Endodermal cell (in vitro differentiated cells): ENCODE data around the gene MEGF10. TPM values are rescaled to one million over a fixed set of nuclear protein-coding genes. Genes with fewer than 3 reads are reported as not detected.

Source experiments
- DNase-seq: peaks from one replicate; pipeline ENCODE4 v3.0.0-alpha.2; 2017
- H3K27ac ChIP-seq: 2 replicates; pipeline ENCODE4 v1.5.1; 2013; ENCODE audit warnings: mild to moderate bottlenecking, low read depth, low read length, moderate library complexity
- H3K27me3 ChIP-seq: 2 replicates; pipeline ENCODE4 v1.6.1; 2013; ENCODE audit warnings: mild to moderate bottlenecking, low read length, moderate library complexity; ENCODE audit not compliant: insufficient read depth, control insufficient read depth, poor library complexity, severe bottlenecking
- H3K36me3 ChIP-seq: 2 replicates; pipeline ENCODE4 v1.7.0; 2013; ENCODE audit warnings: mild to moderate bottlenecking, low read length, moderate library complexity; ENCODE audit not compliant: control insufficient read depth, insufficient read depth
- H3K4me1 ChIP-seq: one replicate; pipeline ENCODE4 v1.7.0; 2013; ENCODE audit warnings: low read length; ENCODE audit not compliant: control insufficient read depth, insufficient read depth
- H3K4me3 ChIP-seq: 2 replicates; pipeline ENCODE4 v1.5.1; 2013; ENCODE audit warnings: mild to moderate bottlenecking, low read length, moderate library complexity
- H3K9ac ChIP-seq: 2 replicates; pipeline ENCODE4 v1.6.1; 2013; ENCODE audit warnings: mild to moderate bottlenecking, low read length, moderate library complexity; ENCODE audit not compliant: poor library complexity, severe bottlenecking; ENCODE audit errors: extremely low read depth
- H3K9me3 ChIP-seq: 2 replicates; pipeline ENCODE4 v1.6.1; 2013; ENCODE audit warnings: mild to moderate bottlenecking, low read length, moderate library complexity; ENCODE audit not compliant: control insufficient read depth
- H3K27ac Mint-ChIP-seq: 2 replicates; pipeline ENCODE4 v1.8.0; 2020; ENCODE audit warnings: mixed read lengths
- H3K27me3 Mint-ChIP-seq: 2 replicates; pipeline ENCODE4 v1.8.0; 2021; ENCODE audit warnings: mild to moderate bottlenecking, mixed read lengths; ENCODE audit not compliant: insufficient read depth
- H3K36me3 Mint-ChIP-seq: 2 replicates; pipeline ENCODE4 v1.8.0; 2020; ENCODE audit warnings: low read depth, mixed read lengths
- H3K4me1 Mint-ChIP-seq: 2 replicates; pipeline ENCODE4 v1.8.0; 2020; ENCODE audit warnings: mixed read lengths
- H3K4me3 Mint-ChIP-seq: 2 replicates; pipeline ENCODE4 v1.8.0; 2020; ENCODE audit warnings: mild to moderate bottlenecking, moderate library complexity, mixed read lengths
- H3K9me3 Mint-ChIP-seq: 2 replicates; pipeline ENCODE4 v1.8.0; 2020; ENCODE audit warnings: mild to moderate bottlenecking, mixed read lengths
- WGBS, 2 experiments: methylation state at CpG; one replicate each; pipeline versions ENCODE4 v1.1.5 to v1.1.7; 2013; ENCODE audit warnings: missing lambda C conversion rate in 2 of 2, mixed read lengths in 1 of 2; ENCODE audit not compliant: insufficient coverage in 1 of 2, insufficient read length in 1 of 2; 5-methylcytosine and 5-hydroxymethylcytosine counted together
- total RNA-seq, 2 donors: library from RNA; stranded (reverse); fragmentation: NEBNext Ultra II Directional in 1 of 2; extraction: Animal tissue kit (Norgen Biotek cat#: 25700) in 1 of 2; gene quantifications; 2 replicates in 1 of 2; 3 replicates in 1 of 2; pipeline ENCODE4 v1.2.1, GENCODE V29; 2021
- TF ChIP-seq, protein P1 (sequence below): fragments of 200-600 bp; sonication (generic); conservative IDR thresholded peaks from 2 replicates; pipeline ENCODE4 v1.5.0; 2021; ENCODE audit warnings: antibody characterized with exemption, mild to moderate bottlenecking

Gene MEGF10
- total RNA-seq, 2 donors from 2014 or later, result 12.7 to 17.7 TPM

- Mint-ChIP-seq H3K4me1 (peaks cover 33% of the 10 kb centered on the region), H3K9me3 (peaks cover 10% of the 10 kb centered on the region), H3K4me3 (no peak overlapping the region), H3K27ac (no peak overlapping the region), H3K27me3 (no peaks in the 10 kb centered on the region), H3K36me3 (no peaks in the 10 kb centered on the region)
- Histone ChIP-seq H3K4me3 (peak overlapping the region; percentile 93), H3K36me3 (no peaks in the 10 kb centered on the region), H3K27me3 (no peaks in the 10 kb centered on the region), H3K4me1 (peaks cover 2% of the 10 kb centered on the region), H3K9ac (no peak overlapping the region), H3K27ac (no peak overlapping the region), H3K9me3 (peaks cover 10% of the 10 kb centered on the region)
- TF ChIP-seq, protein P1, sequence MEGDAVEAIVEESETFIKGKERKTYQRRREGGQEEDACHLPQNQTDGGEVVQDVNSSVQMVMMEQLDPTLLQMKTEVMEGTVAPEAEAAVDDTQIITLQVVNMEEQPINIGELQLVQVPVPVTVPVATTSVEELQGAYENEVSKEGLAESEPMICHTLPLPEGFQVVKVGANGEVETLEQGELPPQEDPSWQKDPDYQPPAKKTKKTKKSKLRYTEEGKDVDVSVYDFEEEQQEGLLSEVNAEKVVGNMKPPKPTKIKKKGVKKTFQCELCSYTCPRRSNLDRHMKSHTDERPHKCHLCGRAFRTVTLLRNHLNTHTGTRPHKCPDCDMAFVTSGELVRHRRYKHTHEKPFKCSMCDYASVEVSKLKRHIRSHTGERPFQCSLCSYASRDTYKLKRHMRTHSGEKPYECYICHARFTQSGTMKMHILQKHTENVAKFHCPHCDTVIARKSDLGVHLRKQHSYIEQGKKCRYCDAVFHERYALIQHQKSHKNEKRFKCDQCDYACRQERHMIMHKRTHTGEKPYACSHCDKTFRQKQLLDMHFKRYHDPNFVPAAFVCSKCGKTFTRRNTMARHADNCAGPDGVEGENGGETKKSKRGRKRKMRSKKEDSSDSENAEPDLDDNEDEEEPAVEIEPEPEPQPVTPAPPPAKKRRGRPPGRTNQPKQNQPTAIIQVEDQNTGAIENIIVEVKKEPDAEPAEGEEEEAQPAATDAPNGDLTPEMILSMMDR, result no peak
- no peak for DNase-seq
Observed at GRCh38 chr5:127293373-127293772, 2.8 kb downstream of the MEGF10 start.

DNA sequence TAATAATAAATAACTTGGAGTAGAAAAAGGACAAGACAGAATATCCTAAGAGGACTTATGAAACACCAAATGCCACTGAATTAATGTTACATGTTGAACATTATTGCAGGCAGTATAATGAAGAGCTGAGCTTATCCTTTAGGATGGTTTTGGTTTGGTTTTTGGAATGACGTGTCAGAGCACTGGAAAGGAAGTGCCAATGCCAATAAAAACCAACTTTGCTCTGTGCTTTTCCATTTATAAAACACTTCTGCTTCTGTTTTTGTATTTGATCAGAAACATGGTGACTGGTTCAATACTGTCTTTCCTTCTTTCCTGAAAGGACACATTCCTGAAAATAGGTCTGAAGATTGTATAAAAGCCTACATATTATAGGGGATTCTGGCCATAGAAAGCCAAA lies 4.2 kb downstream of the MEGF10 start:
- DNase-seq, result no peak
- Mint-ChIP-seq H3K27me3 (peaks cover 3% of the 10 kb centered on the region), H3K27ac (no peak overlapping the region), H3K4me3 (no peak overlapping the region), H3K4me1 (peaks cover 45% of the 10 kb centered on the region), H3K9me3 (no peaks in the 10 kb centered on the region), H3K36me3 (no peaks in the 10 kb centered on the region)
- 100% methylated on average over 1 of the region's 1 CpG for WGBS, 2 experiments
- H3K4me3 ChIP-seq, result no peak overlapping the region
- no peak overlapping the region for H3K27ac ChIP-seq
- no peaks in the 10 kb centered on the region for H3K27me3 ChIP-seq
- TF ChIP-seq, protein P1, result no peak
- no peak overlapping the region for H3K9ac ChIP-seq
- peaks cover 9% of the 10 kb centered on the region for H3K4me1 ChIP-seq
- no peaks in the 10 kb centered on the region for H3K9me3 ChIP-seq
- H3K36me3 ChIP-seq, result no peaks in the 10 kb centered on the region

GRCh38 chr5:127295454-127295853 lies 4.9 kb downstream of the MEGF10 start:
- no peaks in the 10 kb centered on the region for H3K36me3 ChIP-seq
- Mint-ChIP-seq H3K4me1 (peaks cover 48% of the 10 kb centered on the region), H3K9me3 (no peaks in the 10 kb centered on the region), H3K36me3 (no peaks in the 10 kb centered on the region), H3K27me3 (peaks cover 3% of the 10 kb centered on the region), H3K4me3 (no peak overlapping the region), H3K27ac (no peak overlapping the region)
- TF ChIP-seq, protein P1, result no peak
- H3K27ac ChIP-seq, result no peak overlapping the region
- DNase-seq, result no peak
- peaks cover 9% of the 10 kb centered on the region for H3K4me1 ChIP-seq
- no peaks in the 10 kb centered on the region for H3K9me3 ChIP-seq
- WGBS, 2 experiments, result 94 to 100% methylated on average over 1 of the region's 1 CpG
- H3K9ac ChIP-seq, result no peak overlapping the region
- no peaks in the 10 kb centered on the region for H3K27me3 ChIP-seq
- no peak overlapping the region for H3K4me3 ChIP-seq
